Common myeloid progenitor, CD34-positive (primary cell): ENCODE measurements around the gene FOXP1.

Experiments used
- CTCF ChIA-PET: fragments of 350-600 bp; sonication (Branson Sonifier 250); formaldehyde crosslinking; loops from one replicate; lab custom pipeline; 2021; ENCODE audit warnings: antibody characterized with exemption; lab: Charles Lee
- POLR2A ChIA-PET: fragments of 350-600 bp; sonication (Branson Sonifier 250); formaldehyde crosslinking; loops from one replicate; lab custom pipeline; 2021; ENCODE audit warnings: antibody characterized with exemption; lab: Charles Lee
- DNase-seq, 3 donors: peaks; one replicate each; pipeline versions ENCODE4 v3.0.0 to v3.0.0-alpha.2; 2013
- H3K27ac ChIP-seq, 2 experiments: 1 replicate in 1 of 2; 2 replicates in 1 of 2; pipeline ENCODE4 v1.7.0; 2013; ENCODE audit warnings: inconsistent platforms in 2 of 2, low read length in 2 of 2, mild to moderate bottlenecking in 2 of 2, low read depth in 1 of 2, moderate library complexity in 1 of 2; ENCODE audit not compliant: severe bottlenecking in 2 of 2, insufficient read depth in 1 of 2, poor library complexity in 1 of 2
- H3K27me3 ChIP-seq, 5 experiments: replicated peaks in 2 of 5; 1 replicate in 3 of 5; 2 replicates in 2 of 5; pipeline versions ENCODE4 v1.6.1 to v1.7.0; 2013; ENCODE audit warnings: low read length in 4 of 5, mild to moderate bottlenecking in 2 of 5, moderate library complexity in 2 of 5, inconsistent platforms in 1 of 5; ENCODE audit not compliant: insufficient read depth in 5 of 5, control insufficient read depth in 4 of 5
- H3K36me3 ChIP-seq, 4 experiments: 1 replicate in 2 of 4; 2 replicates in 2 of 4; pipeline versions ENCODE4 v1.6.1 to v1.7.0; 2013; ENCODE audit warnings: low read length in 3 of 4, control low read depth in 1 of 4, mild to moderate bottlenecking in 1 of 4; ENCODE audit not compliant: control insufficient read depth in 4 of 4, insufficient read depth in 4 of 4
- H3K4me1 ChIP-seq, 4 experiments: 1 replicate in 3 of 4; 2 replicates in 1 of 4; pipeline versions ENCODE4 v1.6.1 to v1.7.1; 2013; ENCODE audit warnings: low read length in 3 of 4, mild to moderate bottlenecking in 3 of 4, control low read depth in 1 of 4, inconsistent platforms in 1 of 4, moderate library complexity in 1 of 4; ENCODE audit not compliant: control insufficient read depth in 4 of 4, insufficient read depth in 4 of 4; ENCODE audit errors: control extremely low read depth in 1 of 4
- H3K4me3 ChIP-seq, 7 experiments: 1 replicate in 4 of 7; 2 replicates in 3 of 7; pipeline versions ENCODE4 v1.5.1 to v1.7.0; 2013; ENCODE audit warnings: mild to moderate bottlenecking in 7 of 7, low read length in 6 of 7, moderate library complexity in 6 of 7, inconsistent platforms in 2 of 7, low read depth in 2 of 7, control low read depth in 1 of 7; ENCODE audit not compliant: insufficient read depth in 4 of 7, control insufficient read depth in 1 of 7; ENCODE audit errors: extremely low read depth in 1 of 7
- H3K9me3 ChIP-seq, 5 experiments: 1 replicate in 4 of 5; 2 replicates in 1 of 5; pipeline versions ENCODE4 v1.6.1 to v1.7.1; 2013; ENCODE audit warnings: low read length in 4 of 5, mild to moderate bottlenecking in 2 of 5, inconsistent platforms in 1 of 5, low read depth in 1 of 5, moderate library complexity in 1 of 5; ENCODE audit not compliant: control insufficient read depth in 4 of 5, insufficient read depth in 2 of 5; ENCODE audit errors: control extremely low read depth in 1 of 5
- WGBS: methylation state at CpG from one replicate; pipeline ENCODE4 v1.1.5; 2013; ENCODE audit not compliant: insufficient coverage; 5-methylcytosine and 5-hydroxymethylcytosine counted together

Gene FOXP1

DNA sequence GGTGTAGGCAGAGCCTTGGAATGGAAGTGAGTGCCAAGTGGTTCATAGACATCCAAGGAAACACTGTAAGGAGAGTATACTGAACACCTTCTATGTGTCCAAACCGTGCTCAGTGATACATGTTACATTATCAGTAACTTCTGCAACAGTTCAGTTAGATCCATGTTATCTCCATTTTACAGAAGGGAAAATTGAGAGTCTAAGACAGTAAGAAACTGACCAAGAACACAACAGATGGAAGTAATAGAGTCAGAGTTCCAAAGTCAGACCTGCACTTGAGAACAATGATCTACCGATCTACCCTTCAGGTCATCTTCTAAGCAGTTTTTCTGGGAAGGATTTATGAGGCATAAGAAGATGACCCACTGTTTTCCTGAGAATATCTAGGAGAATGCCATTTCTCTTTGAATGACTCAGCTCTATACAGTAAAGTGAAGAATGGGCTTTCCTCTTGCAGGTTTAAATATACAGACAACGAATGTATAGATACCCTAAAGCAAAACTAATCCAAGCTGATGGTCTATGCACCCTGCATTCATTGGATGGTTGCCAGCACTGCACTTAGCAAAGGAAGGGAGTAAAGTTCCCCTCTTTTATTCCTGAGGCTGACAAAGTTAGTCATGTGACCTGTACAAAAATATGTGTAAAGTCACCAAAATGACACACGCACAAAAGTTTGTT lies 667.0 kb downstream of the FOXP1 start:
- no peak overlapping the region for H3K27ac ChIP-seq
- DNase-seq, result peak; percentile 7 to 39 (median 30)
- ChIA-PET CTCF (no interaction called here), POLR2A (no interaction called here)
- H3K4me1 ChIP-seq, result peaks cover 0 to 7% (median 3%) of the 10 kb centered on the region in 4 experiments
- H3K9me3 ChIP-seq, result no peaks in the 10 kb centered on the region
- 100% methylated on average over 2 of the region's 4 CpGs for WGBS
- H3K27me3 ChIP-seq, result no peaks in the 10 kb centered on the region
- H3K36me3 ChIP-seq, result no peaks in the 10 kb centered on the region
- no peak overlapping the region for H3K4me3 ChIP-seq

DNA sequence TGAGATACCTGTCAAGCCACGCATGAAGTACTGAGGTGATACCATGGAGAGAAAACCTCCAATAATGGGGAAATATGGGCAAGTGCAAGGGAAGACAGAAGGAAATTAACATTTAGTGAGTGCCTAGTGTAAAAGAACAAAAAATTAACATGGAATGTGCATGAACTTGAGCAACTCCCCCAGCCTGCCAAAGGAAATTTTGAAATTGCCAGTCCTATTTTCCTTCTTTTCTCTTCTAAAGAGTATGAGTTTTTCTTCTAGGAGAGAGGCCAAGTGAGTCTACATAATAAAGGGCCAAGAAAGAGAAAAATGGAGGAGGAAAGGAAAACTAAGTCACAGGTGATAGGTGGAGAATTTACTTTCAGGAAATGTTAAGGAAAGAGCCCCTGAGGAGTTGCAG lies 668.7 kb downstream of the FOXP1 start:
- H3K9me3 ChIP-seq, result no peaks in the 10 kb centered on the region
- ChIA-PET POLR2A (no interaction called here), CTCF (no interaction called here)

DNA sequence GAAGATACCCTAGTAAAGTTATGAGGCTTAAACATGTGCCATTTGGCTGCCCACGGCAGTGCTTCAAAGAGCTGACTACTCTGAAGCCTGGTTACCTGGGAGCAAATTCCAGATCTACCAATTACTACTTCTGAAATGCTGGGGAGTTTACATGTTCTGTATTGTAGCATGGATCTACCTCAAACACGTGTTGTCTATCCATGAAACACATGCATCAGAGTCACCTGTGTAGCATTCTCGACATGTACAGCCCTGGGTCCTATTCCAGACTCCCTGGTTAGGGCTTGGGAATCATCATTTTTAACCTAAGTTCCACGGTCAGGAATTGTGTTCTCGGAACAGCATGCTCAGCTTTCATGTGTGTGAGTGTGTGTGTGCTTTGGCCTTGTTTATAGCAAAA lies 671.8 kb downstream of the FOXP1 start:
- WGBS, result 88% methylated on average over 2 of the region's 5 CpGs

More for the DNA sequence above, 668.7 kb downstream of the FOXP1 start:
- Histone ChIP-seq H3K4me3 (no peak overlapping the region), H3K27ac (no peak overlapping the region), H3K27me3 (no peaks in the 10 kb centered on the region), H3K4me1 (peaks cover 0 to 7% (median 3%) of the 10 kb centered on the region in 4 experiments), H3K36me3 (no peaks in the 10 kb centered on the region)
- DNase-seq, result no peak
- WGBS, result no CpG with 5 or more reads among the region's 1 CpG

DNA sequence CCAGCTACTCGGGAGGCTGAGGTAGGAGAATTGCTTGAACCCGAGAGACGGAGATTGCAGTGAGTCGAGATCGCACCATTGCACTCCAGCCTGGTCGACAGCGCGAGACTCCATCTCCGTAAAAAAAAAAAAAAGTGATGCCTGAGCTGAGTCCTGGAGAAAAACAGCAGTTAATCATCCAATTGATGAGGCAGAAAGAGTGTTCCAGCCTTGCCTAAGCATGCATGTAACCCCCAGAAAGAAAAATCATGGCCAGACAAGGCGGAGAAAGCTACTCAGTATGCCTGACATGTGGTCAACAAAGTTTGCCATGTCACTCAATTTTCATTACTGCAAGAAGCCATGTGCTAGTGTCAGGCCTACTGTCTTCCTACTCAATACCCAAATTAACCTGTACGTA lies 678.0 kb downstream of the FOXP1 start:
- DNase-seq, result no peak
- POLR2A ChIA-PET, result no interaction called here
- Histone ChIP-seq H3K4me1 (no peaks in the 10 kb centered on the region), H3K27me3 (no peaks in the 10 kb centered on the region), H3K9me3 (peaks cover 0 to 2% (median 0%) of the 10 kb centered on the region in 5 experiments), H3K27ac (no peak overlapping the region), H3K4me3 (no peak overlapping the region), H3K36me3 (no peaks in the 10 kb centered on the region)
- 97% methylated on average over 6 of the region's 11 CpGs for WGBS
- CTCF ChIA-PET, result no interaction called here

More for the DNA sequence above, 671.8 kb downstream of the FOXP1 start:
- ChIA-PET CTCF (no interaction called here), POLR2A (no interaction called here)
- Histone ChIP-seq H3K27me3 (no peaks in the 10 kb centered on the region), H3K36me3 (no peaks in the 10 kb centered on the region), H3K9me3 (no peaks in the 10 kb centered on the region), H3K4me1 (peaks cover 0 to 1% (median 0%) of the 10 kb centered on the region in 4 experiments), H3K27ac (no peak overlapping the region), H3K4me3 (no peak overlapping the region)
- no peak for DNase-seq
